Activated CD4-positive, alpha-beta T cell treated with anti-CD3 and anti-CD28 coated beads for 24 hours (primary cell): ENCODE measurements around the gene LRCH1.
"Not testable (repeated sequence)": the region's sequence is repeated elsewhere in the genome, so short reads cannot be mapped to it uniquely, and the experiment has no call there.

Experiments used
- DNase-seq, 2 donors: peaks; one replicate each; pipeline ENCODE4 v3.0.0-alpha.2; 2020; ENCODE audit warnings: low read depth in 2 of 2

Gene LRCH1

GRCh38 chr13:46751811-46752635, 199.1 kb downstream of the LRCH1 start:
- DNase-seq: peak; percentile 16 to 30

- DNase-seq: no peak
These were observed 200.2 kb downstream of the LRCH1 start for GRCh38 chr13:46753137-46753536.

DNA sequence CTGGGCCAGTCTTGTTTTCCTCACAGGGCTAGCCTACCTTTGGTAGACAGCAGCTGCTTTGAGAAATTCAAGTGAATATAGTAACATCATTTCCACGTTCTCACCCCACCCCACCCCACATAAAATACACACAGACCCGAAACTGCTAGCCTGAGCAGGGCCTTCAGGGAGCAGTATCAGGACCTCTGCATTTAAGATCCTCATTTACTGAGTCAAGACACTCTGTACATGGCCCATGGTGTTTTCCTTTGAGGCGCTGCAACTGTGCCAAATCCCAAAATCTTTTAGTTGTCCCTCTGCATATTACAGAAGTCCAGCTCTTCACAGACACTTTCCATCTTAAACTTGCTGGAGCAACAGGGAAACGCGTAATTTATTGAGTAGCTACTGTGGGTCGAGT, 200.9 kb downstream of the LRCH1 start:
- no peak for DNase-seq

DNA sequence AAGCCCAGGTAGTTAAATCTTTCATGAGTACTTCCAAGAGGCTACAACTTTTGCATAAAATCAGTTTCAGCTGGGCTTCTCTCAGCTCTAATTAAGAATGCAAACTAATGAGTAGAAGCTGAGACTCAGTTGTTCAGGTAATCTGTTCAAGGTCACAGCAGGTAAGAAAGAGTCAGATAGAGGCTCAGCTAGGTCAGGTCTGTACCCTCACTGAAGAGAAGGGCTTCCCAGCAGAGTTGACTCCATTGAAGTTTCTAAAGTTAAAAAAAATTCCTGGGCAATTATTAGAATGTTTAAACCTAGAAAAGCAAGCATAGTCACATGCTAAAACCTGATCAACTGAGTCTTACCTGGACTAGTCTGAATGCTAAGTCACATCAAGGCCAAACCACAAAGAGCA, 201.8 kb downstream of the LRCH1 start:
- DNase-seq: no peak

- not testable (repeated sequence) for DNase-seq
These were observed 202.5 kb downstream of the LRCH1 start for GRCh38 chr13:46755508-46755907.

GRCh38 chr13:46756977-46757376, 204.0 kb downstream of the LRCH1 start:
- no peak for DNase-seq

DNA sequence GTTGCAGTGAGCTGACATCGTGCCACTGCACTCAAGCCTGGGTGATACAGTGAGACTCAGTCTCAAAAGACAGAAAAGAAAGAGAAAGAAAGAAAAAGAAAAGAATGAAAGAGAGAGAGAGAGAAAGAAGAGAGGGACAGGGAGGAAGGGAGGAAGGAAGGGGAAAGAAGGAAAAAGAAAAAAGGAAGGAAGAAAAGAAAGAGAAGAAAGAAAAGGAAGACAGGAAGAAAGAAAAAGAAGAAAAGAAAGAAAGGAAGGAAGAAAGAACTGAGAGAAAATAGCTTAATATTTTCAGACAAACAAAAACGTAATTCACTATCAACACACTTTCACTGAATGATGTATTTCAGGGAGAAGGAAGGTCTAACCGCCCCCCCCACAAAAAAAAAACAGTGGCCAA, 204.7 kb downstream of the LRCH1 start:
- no peak for DNase-seq

DNA sequence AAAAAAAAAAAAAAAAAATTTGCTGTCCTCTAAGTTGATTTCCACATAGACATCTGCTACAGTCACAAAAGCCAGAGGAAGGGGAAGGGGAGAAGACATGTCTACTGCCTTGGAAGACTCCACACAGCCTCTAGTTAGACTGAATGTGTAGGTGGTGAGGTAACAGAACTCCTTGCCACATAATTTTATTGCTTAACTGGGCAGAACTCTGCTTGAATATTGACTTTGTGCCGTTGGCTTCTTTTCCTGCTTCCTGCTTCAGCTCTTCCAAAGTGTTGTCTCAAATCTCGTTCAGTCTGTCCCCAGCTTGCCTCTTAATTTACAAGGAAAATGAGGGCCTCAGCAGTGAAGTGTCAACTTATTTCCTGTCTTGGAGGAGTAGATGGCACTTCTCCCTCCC, 206.9 kb downstream of the LRCH1 start:
- no peak for DNase-seq

GRCh38 chr13:46761174-46761573, 208.2 kb downstream of the LRCH1 start:
- DNase-seq: no peak

- no peak for DNase-seq
These were observed 208.9 kb downstream of the LRCH1 start for GRCh38 chr13:46761866-46762265.

DNA sequence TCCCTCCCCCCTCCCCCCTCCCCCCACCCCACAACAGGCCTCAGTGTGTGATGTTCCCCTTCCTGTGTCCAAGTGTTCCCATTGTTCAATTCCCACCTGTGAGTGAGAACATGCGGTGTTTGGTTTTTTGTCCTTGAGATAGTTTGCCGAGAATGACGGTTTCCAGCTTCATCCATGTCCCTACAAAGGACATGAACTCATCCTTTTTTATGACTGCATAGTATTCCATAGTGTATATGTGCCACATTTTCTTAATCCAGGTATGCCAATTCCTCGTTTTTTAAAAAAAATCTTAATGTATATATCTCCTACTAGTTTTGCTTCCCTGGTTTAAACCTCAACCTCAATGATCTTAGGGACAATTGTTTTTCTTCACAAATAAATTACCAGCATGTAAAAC, 217.0 kb downstream of the LRCH1 start:
- not testable (repeated sequence) for DNase-seq

GRCh38 chr13:46771693-46772092, 218.7 kb downstream of the LRCH1 start:
- no peak for DNase-seq

- DNase-seq: no peak
These were observed 220.6 kb downstream of the LRCH1 start for GRCh38 chr13:46773541-46773940.

GRCh38 chr13:46775385-46776107, 222.6 kb downstream of the LRCH1 start:
- no peak for DNase-seq

DNA sequence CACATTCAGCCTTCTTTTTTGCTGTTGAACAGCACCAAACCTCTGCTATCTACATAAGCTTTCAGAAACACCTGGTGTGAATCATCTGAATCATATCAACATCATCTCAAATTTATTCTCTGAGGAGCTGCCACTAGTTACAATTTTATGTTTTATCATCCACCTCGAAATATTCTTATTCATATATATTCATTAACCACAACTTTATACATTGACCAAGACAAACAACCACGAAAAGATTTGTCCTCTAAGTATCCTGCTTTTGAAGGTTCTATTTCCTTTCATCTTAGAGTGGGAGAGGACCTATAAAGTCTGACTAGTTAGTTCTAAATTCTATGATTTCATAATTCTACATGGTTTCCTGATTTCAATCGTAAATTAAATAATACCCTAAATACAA, 225.1 kb downstream of the LRCH1 start:
- no peak for DNase-seq

- no peak for DNase-seq
These were observed 225.9 kb downstream of the LRCH1 start for GRCh38 chr13:46778890-46779289.

DNA sequence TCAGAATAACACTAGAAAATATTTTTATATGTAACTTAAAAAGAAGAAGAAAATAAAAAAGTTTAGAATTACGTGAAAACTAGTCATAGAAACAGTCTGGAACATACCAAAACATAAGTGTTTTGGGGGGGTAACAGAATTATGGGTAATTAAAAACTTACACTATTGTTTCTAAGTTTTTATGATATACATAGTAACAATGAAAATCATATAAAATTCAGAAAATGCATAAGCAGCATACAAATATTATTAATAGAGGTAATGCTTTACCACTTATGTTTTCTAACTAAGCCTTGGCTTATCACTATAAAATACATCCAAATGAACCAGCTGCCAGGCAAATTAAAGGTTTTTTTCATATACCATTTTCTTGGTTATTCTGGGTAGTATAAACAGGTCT, 229.1 kb downstream of the LRCH1 start:
- no peak for DNase-seq

- DNase-seq: no peak
These were observed 229.7 kb downstream of the LRCH1 start for GRCh38 chr13:46782691-46783090.

GRCh38 chr13:46783504-46783903, 230.5 kb downstream of the LRCH1 start:
- DNase-seq: no peak

DNA sequence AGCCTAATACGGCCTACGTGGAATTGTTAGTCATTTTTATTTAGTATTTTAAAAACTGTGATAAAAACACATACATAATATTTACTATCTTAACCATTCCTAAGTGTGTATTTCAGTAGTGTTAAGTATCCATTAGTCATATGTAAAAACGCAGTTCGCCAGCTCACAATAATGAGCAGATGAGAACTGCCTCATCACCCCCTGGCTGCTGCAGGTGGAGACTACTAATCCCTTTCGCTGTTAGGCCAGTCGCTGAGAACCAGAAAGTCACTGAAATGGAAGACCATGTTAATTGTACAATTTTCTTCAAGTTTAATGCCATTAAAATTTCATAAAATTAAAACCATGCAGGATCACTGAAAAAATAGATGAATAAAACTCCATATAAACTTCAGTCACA, 242.4 kb downstream of the LRCH1 start:
- DNase-seq: no peak

DNA sequence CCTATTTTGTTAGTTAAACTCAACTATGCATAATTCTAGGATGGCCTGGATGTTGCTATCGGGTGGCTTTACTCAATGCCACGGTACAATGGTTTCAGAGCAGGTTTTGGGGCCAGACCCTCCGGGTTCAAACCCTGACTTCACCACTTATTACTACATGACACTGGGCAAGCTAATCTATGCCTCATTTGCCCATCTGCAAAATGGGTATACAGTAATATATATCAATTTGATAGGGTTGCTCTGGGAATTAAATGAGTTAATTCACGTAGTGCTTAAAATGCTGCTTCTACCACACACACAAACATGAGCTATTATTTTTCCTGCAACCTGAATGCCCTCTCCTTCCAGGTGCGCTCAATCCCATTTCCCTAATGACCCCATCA, 243.2 kb downstream of the LRCH1 start:
- no peak for DNase-seq

DNA sequence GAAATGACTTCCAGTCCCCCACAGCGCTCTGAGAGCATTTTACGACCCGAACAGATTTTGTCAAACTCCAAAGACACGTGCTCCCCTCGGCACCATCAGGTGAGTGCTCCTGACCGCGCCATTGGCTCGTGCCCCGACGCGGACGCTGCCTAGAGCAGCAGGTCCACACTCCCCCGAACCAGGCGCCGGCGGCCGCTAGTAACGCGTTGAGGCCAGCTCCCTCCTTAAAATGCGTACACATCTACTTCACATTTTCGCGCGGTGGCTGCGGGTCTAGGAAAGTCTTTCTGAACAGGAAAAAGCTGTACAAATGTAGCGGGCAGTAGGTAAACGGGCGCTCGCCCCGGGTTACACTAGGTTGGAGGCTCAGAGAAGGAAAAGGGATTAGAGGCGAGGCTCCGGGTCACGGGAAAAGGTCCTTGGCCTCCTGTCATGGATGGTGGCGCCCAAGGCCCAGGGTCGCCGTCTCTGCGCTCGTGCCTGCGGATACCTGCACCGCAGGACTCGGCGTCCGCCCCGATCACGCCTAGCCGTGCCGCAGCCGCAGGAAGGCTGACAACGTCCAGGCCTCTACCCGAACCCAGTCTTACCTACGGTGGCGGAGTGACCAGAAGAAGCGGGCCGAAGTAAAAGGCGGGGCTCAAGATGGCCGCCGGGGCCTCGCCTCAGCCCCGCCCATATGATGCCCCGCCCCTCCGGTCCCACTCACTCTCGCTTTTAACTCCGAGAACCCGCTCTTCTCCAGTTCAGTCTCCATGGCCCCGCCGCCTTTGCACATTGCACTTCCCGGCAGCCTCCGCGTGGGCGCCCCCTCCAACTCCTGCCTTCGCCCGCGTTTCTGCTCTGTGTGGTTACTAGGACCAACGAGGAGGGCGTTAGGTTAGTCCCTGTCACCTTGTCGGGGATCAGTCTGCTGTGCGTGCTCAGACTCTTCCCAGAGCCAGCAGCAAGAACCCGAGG, 243.8 kb downstream of the LRCH1 start, which contains the start of gene ESD:
ESD (minus strand) TSS at position 647 of the 960 bp plus-strand sequence. CDS start 5,748 bp downstream, outside the sequence.
- peak; percentile 93 to 94 for DNase-seq
